ENCODE data around the gene CDS2. TPM values are rescaled to one million over a fixed set of nuclear protein-coding genes. Genes with fewer than 3 reads are reported as not detected.

CDS2 gene
- total and polyA plus RNA-seq, 2 experiments from 2014 or later, result 16.8 to 40.8 TPM

DNA sequence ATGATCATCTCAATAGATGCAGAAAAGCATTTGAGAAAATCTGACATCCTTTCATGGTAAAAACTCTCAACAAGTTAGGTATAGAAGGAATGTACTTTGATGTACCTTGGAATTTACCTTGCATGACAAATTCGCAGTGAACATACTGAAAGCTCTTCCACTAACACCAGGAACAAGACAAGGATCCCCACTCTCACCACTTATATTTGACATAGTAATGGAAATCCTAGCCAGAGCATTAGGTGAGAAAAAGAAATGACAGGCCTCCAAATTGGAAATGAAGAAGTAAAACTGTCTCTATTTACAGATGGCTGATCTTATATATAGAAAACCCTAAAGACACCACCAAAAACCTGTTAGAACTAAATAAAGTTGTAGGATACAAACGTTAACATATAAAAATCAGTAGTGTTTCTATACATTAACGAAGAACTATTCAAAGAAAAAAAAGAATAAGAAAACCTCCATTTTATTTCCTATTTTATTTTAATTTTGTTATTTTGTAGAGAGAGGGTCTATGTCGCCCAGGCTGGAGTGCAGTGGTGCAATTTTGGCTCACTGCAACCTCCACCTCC is 34.0 kb upstream of the CDS2 start (continued):
- TF ChIP-seq, protein P1, sequence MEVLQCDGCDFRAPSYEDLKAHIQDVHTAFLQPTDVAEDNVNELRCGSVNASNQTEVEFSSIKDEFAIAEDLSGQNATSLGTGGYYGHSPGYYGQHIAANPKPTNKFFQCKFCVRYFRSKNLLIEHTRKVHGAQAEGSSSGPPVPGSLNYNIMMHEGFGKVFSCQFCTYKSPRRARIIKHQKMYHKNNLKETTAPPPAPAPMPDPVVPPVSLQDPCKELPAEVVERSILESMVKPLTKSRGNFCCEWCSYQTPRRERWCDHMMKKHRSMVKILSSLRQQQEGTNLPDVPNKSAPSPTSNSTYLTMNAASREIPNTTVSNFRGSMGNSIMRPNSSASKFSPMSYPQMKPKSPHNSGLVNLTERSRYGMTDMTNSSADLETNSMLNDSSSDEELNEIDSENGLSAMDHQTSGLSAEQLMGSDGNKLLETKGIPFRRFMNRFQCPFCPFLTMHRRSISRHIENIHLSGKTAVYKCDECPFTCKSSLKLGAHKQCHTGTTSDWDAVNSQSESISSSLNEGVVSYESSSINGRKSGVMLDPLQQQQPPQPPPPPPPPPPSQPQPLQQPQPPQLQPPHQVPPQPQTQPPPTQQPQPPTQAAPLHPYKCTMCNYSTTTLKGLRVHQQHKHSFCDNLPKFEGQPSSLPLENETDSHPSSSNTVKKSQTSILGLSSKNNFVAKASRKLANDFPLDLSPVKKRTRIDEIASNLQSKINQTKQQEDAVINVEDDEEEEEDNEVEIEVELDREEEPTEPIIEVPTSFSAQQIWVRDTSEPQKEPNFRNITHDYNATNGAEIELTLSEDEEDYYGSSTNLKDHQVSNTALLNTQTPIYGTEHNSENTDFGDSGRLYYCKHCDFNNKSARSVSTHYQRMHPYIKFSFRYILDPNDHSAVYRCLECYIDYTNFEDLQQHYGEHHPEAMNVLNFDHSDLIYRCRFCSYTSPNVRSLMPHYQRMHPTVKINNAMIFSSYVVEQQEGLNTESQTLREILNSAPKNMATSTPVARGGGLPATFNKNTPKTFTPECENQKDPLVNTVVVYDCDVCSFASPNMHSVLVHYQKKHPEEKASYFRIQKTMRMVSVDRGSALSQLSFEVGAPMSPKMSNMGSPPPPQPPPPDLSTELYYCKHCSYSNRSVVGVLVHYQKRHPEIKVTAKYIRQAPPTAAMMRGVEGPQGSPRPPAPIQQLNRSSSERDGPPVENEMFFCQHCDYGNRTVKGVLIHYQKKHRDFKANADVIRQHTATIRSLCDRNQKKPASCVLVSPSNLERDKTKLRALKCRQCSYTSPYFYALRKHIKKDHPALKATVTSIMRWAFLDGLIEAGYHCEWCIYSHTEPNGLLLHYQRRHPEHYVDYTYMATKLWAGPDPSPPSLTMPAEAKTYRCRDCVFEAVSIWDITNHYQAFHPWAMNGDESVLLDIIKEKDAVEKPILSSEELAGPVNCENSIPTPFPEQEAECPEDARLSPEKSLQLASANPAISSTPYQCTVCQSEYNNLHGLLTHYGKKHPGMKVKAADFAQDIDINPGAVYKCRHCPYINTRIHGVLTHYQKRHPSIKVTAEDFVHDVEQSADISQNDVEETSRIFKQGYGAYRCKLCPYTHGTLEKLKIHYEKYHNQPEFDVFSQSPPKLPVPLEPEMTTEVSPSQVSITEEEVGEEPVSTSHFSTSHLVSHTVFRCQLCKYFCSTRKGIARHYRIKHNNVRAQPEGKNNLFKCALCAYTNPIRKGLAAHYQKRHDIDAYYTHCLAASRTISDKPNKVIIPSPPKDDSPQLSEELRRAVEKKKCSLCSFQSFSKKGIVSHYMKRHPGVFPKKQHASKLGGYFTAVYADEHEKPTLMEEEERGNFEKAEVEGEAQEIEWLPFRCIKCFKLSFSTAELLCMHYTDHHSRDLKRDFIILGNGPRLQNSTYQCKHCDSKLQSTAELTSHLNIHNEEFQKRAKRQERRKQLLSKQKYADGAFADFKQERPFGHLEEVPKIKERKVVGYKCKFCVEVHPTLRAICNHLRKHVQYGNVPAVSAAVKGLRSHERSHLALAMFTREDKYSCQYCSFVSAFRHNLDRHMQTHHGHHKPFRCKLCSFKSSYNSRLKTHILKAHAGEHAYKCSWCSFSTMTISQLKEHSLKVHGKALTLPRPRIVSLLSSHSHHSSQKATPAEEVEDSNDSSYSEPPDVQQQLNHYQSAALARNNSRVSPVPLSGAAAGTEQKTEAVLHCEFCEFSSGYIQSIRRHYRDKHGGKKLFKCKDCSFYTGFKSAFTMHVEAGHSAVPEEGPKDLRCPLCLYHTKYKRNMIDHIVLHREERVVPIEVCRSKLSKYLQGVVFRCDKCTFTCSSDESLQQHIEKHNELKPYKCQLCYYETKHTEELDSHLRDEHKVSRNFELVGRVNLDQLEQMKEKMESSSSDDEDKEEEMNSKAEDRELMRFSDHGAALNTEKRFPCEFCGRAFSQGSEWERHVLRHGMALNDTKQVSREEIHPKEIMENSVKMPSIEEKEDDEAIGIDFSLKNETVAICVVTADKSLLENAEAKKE (CRISPR knock-in tag; IDR thresholded peaks at IDR 0.05), result no peak
- TF ChIP-seq, protein P2, sequence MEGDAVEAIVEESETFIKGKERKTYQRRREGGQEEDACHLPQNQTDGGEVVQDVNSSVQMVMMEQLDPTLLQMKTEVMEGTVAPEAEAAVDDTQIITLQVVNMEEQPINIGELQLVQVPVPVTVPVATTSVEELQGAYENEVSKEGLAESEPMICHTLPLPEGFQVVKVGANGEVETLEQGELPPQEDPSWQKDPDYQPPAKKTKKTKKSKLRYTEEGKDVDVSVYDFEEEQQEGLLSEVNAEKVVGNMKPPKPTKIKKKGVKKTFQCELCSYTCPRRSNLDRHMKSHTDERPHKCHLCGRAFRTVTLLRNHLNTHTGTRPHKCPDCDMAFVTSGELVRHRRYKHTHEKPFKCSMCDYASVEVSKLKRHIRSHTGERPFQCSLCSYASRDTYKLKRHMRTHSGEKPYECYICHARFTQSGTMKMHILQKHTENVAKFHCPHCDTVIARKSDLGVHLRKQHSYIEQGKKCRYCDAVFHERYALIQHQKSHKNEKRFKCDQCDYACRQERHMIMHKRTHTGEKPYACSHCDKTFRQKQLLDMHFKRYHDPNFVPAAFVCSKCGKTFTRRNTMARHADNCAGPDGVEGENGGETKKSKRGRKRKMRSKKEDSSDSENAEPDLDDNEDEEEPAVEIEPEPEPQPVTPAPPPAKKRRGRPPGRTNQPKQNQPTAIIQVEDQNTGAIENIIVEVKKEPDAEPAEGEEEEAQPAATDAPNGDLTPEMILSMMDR (conservative IDR thresholded peaks at IDR 0.05; ENCODE audit: low read depth in 2 of 2), result no peak
- no peak for TF ChIP-seq CREB1 (CRISPR knock-in tag; IDR thresholded peaks at IDR 0.05; ENCODE audit: low read depth)
- TF ChIP-seq STAT1 (IDR thresholded peaks at IDR 0.05; ENCODE audit: unreplicated experiment), result no peak

DNA sequence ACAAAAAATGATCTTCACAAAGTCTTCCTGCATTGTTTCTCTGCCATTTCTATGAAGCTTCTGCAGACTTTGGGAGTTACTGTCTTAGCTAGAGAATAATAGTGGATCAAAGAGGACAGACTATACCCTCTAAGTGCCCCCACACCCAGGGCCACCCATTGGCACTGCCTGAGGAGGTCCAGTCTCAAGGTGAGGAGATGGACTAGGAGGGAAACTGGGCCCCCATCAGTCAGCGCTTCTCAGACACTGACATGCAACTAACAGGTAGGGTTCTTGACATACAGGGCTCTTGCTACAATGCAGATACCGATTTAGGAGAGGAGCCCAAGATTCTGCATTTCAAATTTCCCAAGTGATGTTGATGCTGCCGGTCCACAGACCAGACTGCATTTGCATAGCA is 31.4 kb upstream of the CDS2 start:
- H3K4me3 ChIP-seq, result no peak overlapping the region
- ATAC-seq, result no peak
- no peaks in the 10 kb centered on the region; the same call in 1 of the 2 replicates for H4K20me1 ChIP-seq (replicated peaks; ENCODE audit: insufficient read depth)
- Mint-ChIP-seq H3K4me1 (no peaks in the 10 kb centered on the region), H3K4me3 (no peak overlapping the region), H3K27me3 (ENCODE audit: insufficient read depth, low read depth, poor library complexity) (peaks cover 2% of the 10 kb centered on the region), H3K27ac (no peak overlapping the region), H3K9me3 (no peaks in the 10 kb centered on the region), H3K36me3 (ENCODE audit: low read depth) (peaks cover 34% of the 10 kb centered on the region)
- DNase-seq (ENCODE audit: low spot score), result no peak
- no peaks in the 10 kb centered on the region for H3K27me3 ChIP-seq (ENCODE audit: insufficient read depth)
- no peak overlapping the region for H3K4me2 ChIP-seq
- H3F3A ChIP-seq (replicated peaks; ENCODE audit: low read depth), result no peaks in the 10 kb centered on the region
- no peaks in the 10 kb centered on the region for H3K79me2 ChIP-seq (replicated peaks; ENCODE audit: insufficient read depth)
- H3K27ac ChIP-seq (ENCODE audit: low read depth), result no peak overlapping the region
- no peaks in the 10 kb centered on the region for H3K9me2 ChIP-seq (ENCODE audit: insufficient read depth)
- H2AFZ ChIP-seq, result no peak overlapping the region
- H3K36me3 ChIP-seq (ENCODE audit: insufficient read depth), result peaks cover 14% of the 10 kb centered on the region
- H3K4me1 ChIP-seq (ENCODE audit: insufficient read depth), result no peaks in the 10 kb centered on the region
- TF ChIP-seq JUNB (IDR thresholded peaks at IDR 0.05; ENCODE audit: unreplicated experiment) (no peak), EZH2phosphoT487 (IDR thresholded peaks at IDR 0.05; ENCODE audit: unreplicated experiment) (no peak), NANOG (IDR thresholded peaks at IDR 0.05; ENCODE audit: borderline replicate concordance) (no peak), EZH2 (IDR thresholded peaks at IDR 0.05; ENCODE audit: low read depth, unreplicated experiment) (no peak)
- TF ChIP-seq, protein P1 (CRISPR knock-in tag; IDR thresholded peaks at IDR 0.05), result no peak
